OCI-LY7 (cell line): ENCODE measurements around the gene GRK4.

Experiments used
- CTCF ChIP-seq: fragments of 200-600 bp; sonication (generic); conservative IDR thresholded peaks from 2 replicates; pipeline ENCODE4 v1.5.1; 2014; ENCODE audit warnings: mild to moderate bottlenecking, antibody characterized with exemption, low read length, moderate library complexity, mixed read lengths
- EZH2phosphoT487 ChIP-seq: fragments of 200-600 bp; sonication (generic); IDR thresholded peaks from 2 replicates; pipeline ENCODE4 v1.6.1; 2018; ENCODE audit warnings: low read depth, borderline replicate concordance, mild to moderate bottlenecking, mixed run types, antibody characterized with exemption, low read length, moderate library complexity, mixed read lengths

- TF ChIP-seq CTCF (peak; percentile 80), EZH2phosphoT487 (no peak)
Observed at GRCh38 chr4:2931512-2932301, 31.7 kb upstream of the GRK4 start.
